A673 (cell line): Measurements from ENCODE around the gene HSD3B1. TPM values are rescaled to one million over a fixed set of nuclear protein-coding genes. Genes with fewer than 3 reads are reported as not detected.

Experiments used
- BruUV-seq: library from RNA; stranded (reverse); fragments of 400-500 nt; replicated peaks from 2 replicates; lab custom pipeline; 2021; lab: Mats Ljungman, UMichigan
- CTCF ChIA-PET: fragments of 300-600 bp; sonication (Branson Sonifier 250); formaldehyde crosslinking; loops from one replicate; lab custom pipeline; 2022; ENCODE audit warnings: antibody characterized with exemption; lab: Charles Lee
- POLR2A ChIA-PET: fragments of 300-600 bp; sonication (Branson Sonifier 250); formaldehyde crosslinking; loops from one replicate; lab custom pipeline; 2022; ENCODE audit warnings: antibody characterized with exemption; ENCODE audit not compliant: low non-redundant PET; lab: Charles Lee
- DNase-seq: peaks from one replicate; pipeline ENCODE4 v3.0.0-alpha.2; 2015; ENCODE audit warnings: low spot score
- H3K27ac ChIP-seq: fragments of 200-600 bp; sonication (generic); 2 replicates; pipeline ENCODE4 v1.5.1; 2016; ENCODE audit warnings: mixed run types, low read depth, mild to moderate bottlenecking, mixed read lengths, antibody characterized with exemption, low read length; ENCODE audit not compliant: poor library complexity, severe bottlenecking
- H3K27me3 ChIP-seq: fragments of 200-600 bp; sonication (generic); replicated peaks from 2 replicates; pipeline ENCODE4 v1.6.1; 2017; ENCODE audit warnings: mixed run types, low read depth, mild to moderate bottlenecking, mixed read lengths, antibody characterized with exemption, low read length; ENCODE audit not compliant: insufficient read depth, poor library complexity
- H3K36me3 ChIP-seq: fragments of 200-600 bp; sonication (generic); 2 replicates; pipeline ENCODE4 v1.6.1; 2016; ENCODE audit warnings: mixed run types, mild to moderate bottlenecking, mixed read lengths, antibody characterized with exemption, low read length; ENCODE audit not compliant: insufficient read depth, poor library complexity, severe bottlenecking
- H3K4me1 ChIP-seq: fragments of 200-600 bp; sonication (generic); 2 replicates; pipeline ENCODE4 v1.6.1; 2017; ENCODE audit warnings: mixed run types, mild to moderate bottlenecking, mixed read lengths, antibody characterized with exemption, low read length; ENCODE audit not compliant: insufficient read depth, poor library complexity, severe bottlenecking
- H3K4me3 ChIP-seq: fragments of 200-600 bp; sonication (generic); 2 replicates; pipeline ENCODE4 v1.5.1; 2016; ENCODE audit warnings: low read depth, mixed run types, mild to moderate bottlenecking, mixed read lengths, low read length; ENCODE audit not compliant: poor library complexity, severe bottlenecking
- H3K9me3 ChIP-seq: fragments of 200-600 bp; sonication (generic); 2 replicates; pipeline ENCODE4 v1.6.1; 2016; ENCODE audit warnings: mixed run types, low read depth, mild to moderate bottlenecking, mixed read lengths, antibody characterized with exemption, low read length; ENCODE audit not compliant: poor library complexity, severe bottlenecking
- EZH2 ChIP-seq: fragments of 200-600 bp; sonication (generic); IDR thresholded peaks from 2 replicates; pipeline ENCODE4 v1.6.1; 2017; ENCODE audit warnings: borderline replicate concordance, low read depth, mild to moderate bottlenecking, mixed read lengths, antibody characterized with exemption, low read length; ENCODE audit not compliant: poor library complexity, severe bottlenecking
- intact Hi-C: fragments of 100-400 bp; cut with micrococcal nuclease; formaldehyde crosslinking; loops from one replicate; pipeline ENCODE4 v1.10.0; 2022; ENCODE audit not compliant: unreplicated experiment
- total RNA-seq: library from RNA; stranded (reverse); gene quantifications from 2 replicates; pipeline ENCODE4 v1.2.3, GENCODE V29; 2021
- TF ChIP-seq, protein P1 (sequence below): fragments of 300-800, 200-600 bp; sonication (generic); conservative IDR thresholded peaks from 2 replicates; pipeline ENCODE4 v1.5.1; 2017; ENCODE audit warnings: low read depth, mild to moderate bottlenecking, antibody characterized with exemption, low read length, moderate library complexity, mixed read lengths

The HSD3B1 gene
- total RNA-seq, 1 experiment from 2014 or later = not detected

DNA sequence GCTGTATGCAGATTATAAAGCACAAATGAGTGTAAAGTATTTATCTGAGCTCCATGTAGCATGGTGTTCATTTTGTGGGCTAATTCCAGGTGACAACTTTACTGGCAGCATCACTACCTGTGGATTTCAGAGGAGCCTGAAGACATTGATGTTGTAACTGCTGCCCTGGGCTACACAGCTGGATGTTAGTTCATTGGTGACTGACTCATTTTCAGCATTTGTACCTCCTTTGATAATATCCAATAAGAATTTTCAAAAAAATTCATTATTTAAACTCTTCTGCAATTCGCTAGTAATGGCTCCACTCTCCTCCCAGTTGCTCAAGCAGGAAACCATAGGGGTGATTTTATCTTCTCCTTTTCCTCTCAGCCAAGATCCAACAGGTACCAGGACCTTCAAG is 37.3 kb upstream of the HSD3B1 start:
- H3K36me3 ChIP-seq = no peaks in the 10 kb centered on the region
- no peak overlapping the region for H3K27ac ChIP-seq
- intact Hi-C loops = no loop called here
- TF ChIP-seq, protein P1, sequence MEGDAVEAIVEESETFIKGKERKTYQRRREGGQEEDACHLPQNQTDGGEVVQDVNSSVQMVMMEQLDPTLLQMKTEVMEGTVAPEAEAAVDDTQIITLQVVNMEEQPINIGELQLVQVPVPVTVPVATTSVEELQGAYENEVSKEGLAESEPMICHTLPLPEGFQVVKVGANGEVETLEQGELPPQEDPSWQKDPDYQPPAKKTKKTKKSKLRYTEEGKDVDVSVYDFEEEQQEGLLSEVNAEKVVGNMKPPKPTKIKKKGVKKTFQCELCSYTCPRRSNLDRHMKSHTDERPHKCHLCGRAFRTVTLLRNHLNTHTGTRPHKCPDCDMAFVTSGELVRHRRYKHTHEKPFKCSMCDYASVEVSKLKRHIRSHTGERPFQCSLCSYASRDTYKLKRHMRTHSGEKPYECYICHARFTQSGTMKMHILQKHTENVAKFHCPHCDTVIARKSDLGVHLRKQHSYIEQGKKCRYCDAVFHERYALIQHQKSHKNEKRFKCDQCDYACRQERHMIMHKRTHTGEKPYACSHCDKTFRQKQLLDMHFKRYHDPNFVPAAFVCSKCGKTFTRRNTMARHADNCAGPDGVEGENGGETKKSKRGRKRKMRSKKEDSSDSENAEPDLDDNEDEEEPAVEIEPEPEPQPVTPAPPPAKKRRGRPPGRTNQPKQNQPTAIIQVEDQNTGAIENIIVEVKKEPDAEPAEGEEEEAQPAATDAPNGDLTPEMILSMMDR = no peak
- TF ChIP-seq EZH2 = no peak
- peaks cover 5% of the 10 kb centered on the region for H3K27me3 ChIP-seq
- no peaks in the 10 kb centered on the region for H3K4me1 ChIP-seq
- no peak for DNase-seq
- ChIA-PET POLR2A (no interaction called here), CTCF (no interaction called here)
- no peak overlapping the region for H3K4me3 ChIP-seq
- no TSS peak for BruUV-seq
- H3K9me3 ChIP-seq = no peaks in the 10 kb centered on the region

GRCh38 chr1:119470377-119470776 is 36.6 kb upstream of the HSD3B1 start:
- intact Hi-C loops = no loop called here
- TF ChIP-seq EZH2 = no peak
- TF ChIP-seq, protein P1 = no peak
- H3K4me3 ChIP-seq = no peak overlapping the region
- BruUV-seq = no TSS peak
- CTCF ChIA-PET = no interaction called here
- no peak overlapping the region for H3K27ac ChIP-seq
- no peak for DNase-seq
- POLR2A ChIA-PET = no interaction called here
- H3K9me3 ChIP-seq = no peaks in the 10 kb centered on the region
- H3K27me3 ChIP-seq = peaks cover 5% of the 10 kb centered on the region
- H3K4me1 ChIP-seq = no peaks in the 10 kb centered on the region
- no peaks in the 10 kb centered on the region for H3K36me3 ChIP-seq

GRCh38 chr1:119470958-119471357 is 36.1 kb upstream of the HSD3B1 start:
- Histone ChIP-seq H3K4me3 (no peak overlapping the region), H3K36me3 (no peaks in the 10 kb centered on the region), H3K4me1 (no peaks in the 10 kb centered on the region), H3K27ac (no peak overlapping the region), H3K9me3 (no peaks in the 10 kb centered on the region), H3K27me3 (peaks cover 5% of the 10 kb centered on the region)
- no TSS peak for BruUV-seq
- intact Hi-C loops = no loop called here
- no peak for DNase-seq
- POLR2A ChIA-PET = no interaction called here
- CTCF ChIA-PET = no interaction called here
- no peak for TF ChIP-seq EZH2
- TF ChIP-seq, protein P1 = no peak
